Vagina (tissue), 2 donors: Measurements from ENCODE around the gene CDHR3. TPM values are rescaled to one million over a fixed set of nuclear protein-coding genes. Genes with fewer than 3 reads are reported as not detected.

ENCODE experiments used
- DNase-seq, 2 donors: peaks; one replicate each; pipeline ENCODE4 v3.0.0-alpha.2; 2017; ENCODE audit errors: extremely low spot score in 2 of 2
- H3K27ac ChIP-seq: fragments of 200-600 bp; sonication (generic); one replicate; pipeline ENCODE4 v1.5.1; 2019
- H3K27me3 ChIP-seq: fragments of 200-600 bp; sonication (generic); one replicate; pipeline ENCODE4 v1.5.1; 2019
- H3K36me3 ChIP-seq, 2 donors: fragments of 200-600 bp; sonication (generic); one replicate each; pipeline ENCODE4 v1.5.1; 2017 to 2019
- H3K4me1 ChIP-seq: fragments of 200-600 bp; sonication (generic); one replicate; pipeline ENCODE4 v1.5.1; 2019
- H3K4me3 ChIP-seq, 2 donors: fragments of 200-600 bp; sonication (generic); 1 replicate in 1 of 2; 2 replicates in 1 of 2; pipeline ENCODE4 v1.5.1; 2016 to 2019
- H3K9me3 ChIP-seq: fragments of 200-600 bp; sonication (generic); one replicate; pipeline ENCODE4 v1.5.1; 2019
- POLR2A ChIP-seq, 2 donors: fragments of 450-650 bp; IDR thresholded peaks; one replicate each; pipeline ENCODE4 v1.6.1; 2017; ENCODE audit warnings: antibody characterized with exemption in 2 of 2, mild to moderate bottlenecking in 2 of 2, moderate library complexity in 2 of 2
- POLR2AphosphoS5 ChIP-seq, 2 donors: sonication (generic); formaldehyde crosslinking; IDR thresholded peaks; one replicate each; pipeline ENCODE4 v1.9.0; 2017; ENCODE audit warnings: antibody characterized with exemption in 2 of 2, mild to moderate bottlenecking in 2 of 2, low read depth in 1 of 2; ENCODE audit not compliant: insufficient read depth in 1 of 2
- intact Hi-C: fragments of 100-400 bp; cut with DNase I; formaldehyde crosslinking; loops from one replicate; pipeline ENCODE4 v1.15.1; 2023
- total RNA-seq: library from RNA; depleted of rRNA; stranded (reverse); fragments of >200 nt; gene quantifications from one replicate; pipeline ENCODE4 v1.2.3, GENCODE V29; 2016
- TF ChIP-seq, protein P1 (sequence below), 3 experiments: fragments of 450-650 bp in 2 of 3; fragments of 200-600 bp in 1 of 3; sonication (generic) in 1 of 3; IDR thresholded peaks; one replicate each; pipeline ENCODE4 v1.5.1; 2017 to 2019; ENCODE audit warnings: antibody characterized with exemption in 3 of 3, mild to moderate bottlenecking in 2 of 3, moderate library complexity in 2 of 3

Gene CDHR3
- total RNA-seq, 1 donor from 2014 or later = 8.8 TPM

DNA sequence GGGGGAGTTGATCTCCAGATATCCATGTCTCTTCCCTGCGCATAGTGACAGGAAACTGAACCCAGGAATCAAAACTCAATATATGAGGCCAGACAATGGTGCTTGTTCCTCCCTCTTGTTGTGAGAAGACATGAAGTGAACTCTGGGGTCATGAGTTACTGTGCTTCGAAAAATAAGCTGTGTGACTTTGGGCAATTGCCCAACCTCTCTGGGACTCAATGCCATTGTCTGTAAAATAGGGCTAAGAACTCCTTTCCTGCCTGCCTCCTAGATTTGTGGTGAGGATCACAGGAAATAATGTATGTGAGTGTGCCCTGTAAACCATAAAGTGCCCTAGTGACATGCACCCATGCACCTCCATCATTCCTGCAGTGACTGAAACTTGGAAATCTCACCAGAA lies 100.6 kb downstream of the CDHR3 start:
- TF ChIP-seq, protein P1, sequence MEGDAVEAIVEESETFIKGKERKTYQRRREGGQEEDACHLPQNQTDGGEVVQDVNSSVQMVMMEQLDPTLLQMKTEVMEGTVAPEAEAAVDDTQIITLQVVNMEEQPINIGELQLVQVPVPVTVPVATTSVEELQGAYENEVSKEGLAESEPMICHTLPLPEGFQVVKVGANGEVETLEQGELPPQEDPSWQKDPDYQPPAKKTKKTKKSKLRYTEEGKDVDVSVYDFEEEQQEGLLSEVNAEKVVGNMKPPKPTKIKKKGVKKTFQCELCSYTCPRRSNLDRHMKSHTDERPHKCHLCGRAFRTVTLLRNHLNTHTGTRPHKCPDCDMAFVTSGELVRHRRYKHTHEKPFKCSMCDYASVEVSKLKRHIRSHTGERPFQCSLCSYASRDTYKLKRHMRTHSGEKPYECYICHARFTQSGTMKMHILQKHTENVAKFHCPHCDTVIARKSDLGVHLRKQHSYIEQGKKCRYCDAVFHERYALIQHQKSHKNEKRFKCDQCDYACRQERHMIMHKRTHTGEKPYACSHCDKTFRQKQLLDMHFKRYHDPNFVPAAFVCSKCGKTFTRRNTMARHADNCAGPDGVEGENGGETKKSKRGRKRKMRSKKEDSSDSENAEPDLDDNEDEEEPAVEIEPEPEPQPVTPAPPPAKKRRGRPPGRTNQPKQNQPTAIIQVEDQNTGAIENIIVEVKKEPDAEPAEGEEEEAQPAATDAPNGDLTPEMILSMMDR (IDR thresholded peaks at IDR 0.05) = no peak
- TF ChIP-seq POLR2A (IDR thresholded peaks at IDR 0.05) = no peak
- no peak for TF ChIP-seq POLR2AphosphoS5 (IDR thresholded peaks at IDR 0.05; ENCODE audit: insufficient read depth in 1 of 2, low read depth in 1 of 2)
- peak overlapping the region; percentile 84 for H3K27ac ChIP-seq
- H3K9me3 ChIP-seq = no peaks in the 10 kb centered on the region
- peaks cover 52% of the 10 kb centered on the region for H3K4me1 ChIP-seq
- H3K4me3 ChIP-seq = no peak overlapping the region
- intact Hi-C loops = no loop called here
- no peaks in the 10 kb centered on the region for H3K27me3 ChIP-seq
- H3K36me3 ChIP-seq = no peaks in the 10 kb centered on the region
- DNase-seq = no peak

DNA sequence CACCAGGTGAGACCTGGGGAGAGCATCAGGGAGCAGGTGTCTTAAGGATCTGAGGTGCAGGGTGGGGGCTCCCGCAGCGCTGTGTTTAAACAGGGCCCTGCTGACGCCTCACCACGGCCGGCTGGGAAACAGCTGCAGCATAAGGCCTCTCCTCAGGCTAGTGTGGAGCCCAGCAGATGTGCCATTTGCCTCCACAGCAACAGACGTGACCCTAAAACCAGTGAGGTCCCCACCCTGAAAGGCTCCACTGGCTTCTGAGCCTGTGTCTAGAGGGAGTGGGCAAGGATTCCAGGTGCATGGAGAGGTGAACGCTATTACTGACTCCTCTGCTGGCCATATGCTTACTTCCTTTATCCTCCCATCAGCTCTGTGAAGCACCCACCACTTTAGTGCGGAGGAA lies 101.3 kb downstream of the CDHR3 start:
- peak in 1 of 2 donors; percentile 52 for DNase-seq
- H3K4me3 ChIP-seq = no peak overlapping the region
- no peaks in the 10 kb centered on the region for H3K9me3 ChIP-seq
- no peaks in the 10 kb centered on the region for H3K27me3 ChIP-seq
- TF ChIP-seq POLR2A (IDR thresholded peaks at IDR 0.05) = no peak
- TF ChIP-seq, protein P1 (IDR thresholded peaks at IDR 0.05) = no peak
- H3K36me3 ChIP-seq = no peaks in the 10 kb centered on the region
- peaks cover 53% of the 10 kb centered on the region for H3K4me1 ChIP-seq
- peak overlapping the region; percentile 84 for H3K27ac ChIP-seq
- intact Hi-C loops = no loop called here

DNA sequence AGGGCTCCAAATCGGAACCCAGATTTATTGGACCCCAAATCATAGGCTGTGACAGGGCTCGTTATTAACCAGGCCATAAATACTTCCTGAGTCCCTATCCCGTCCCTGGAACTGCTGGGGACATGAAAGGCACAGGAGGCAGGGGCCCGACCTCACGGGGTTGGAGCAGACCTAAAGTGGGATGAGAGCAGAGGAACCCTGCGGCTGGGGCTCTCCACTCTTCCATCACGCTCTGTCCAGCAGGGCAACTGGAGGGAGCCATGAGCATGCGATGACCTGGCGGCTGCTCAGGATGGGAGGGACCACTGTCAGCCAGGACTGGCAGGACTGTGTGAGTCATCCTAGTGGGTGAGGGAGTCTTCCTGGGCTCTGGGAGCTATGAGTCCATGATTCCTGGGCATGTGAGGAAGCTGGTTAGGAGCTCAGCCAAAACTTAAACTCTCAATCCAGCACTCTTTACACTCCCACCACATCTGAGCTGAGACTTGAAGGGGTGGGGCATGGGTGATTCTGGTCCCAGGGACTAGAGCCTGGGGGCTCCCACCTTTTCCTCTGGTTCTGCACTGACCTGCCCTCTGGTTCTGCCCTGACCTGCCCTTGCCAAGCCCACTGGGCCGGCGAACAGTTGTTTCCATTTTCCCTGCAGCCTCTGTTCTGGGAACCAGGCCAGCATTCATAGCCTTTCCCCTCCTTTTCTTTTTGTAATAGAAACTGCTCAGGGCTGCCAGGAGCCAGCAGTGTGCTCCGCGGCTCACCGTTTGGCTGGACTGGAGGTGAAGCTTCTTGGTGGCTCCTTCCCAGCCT lies 101.9 kb downstream of the CDHR3 start:
- H3K27ac ChIP-seq = peak overlapping the region; percentile 84
- intact Hi-C loops = loop anchor here (5.0 kb wide), 1 partner anchor 47 kb away; the partner anchor contains the start of gene SYPL1
- H3K4me3 ChIP-seq = peak overlapping the region; percentile 7 to 26
- peak; percentile 92 to 97 for DNase-seq
- H3K36me3 ChIP-seq = no peaks in the 10 kb centered on the region
- H3K9me3 ChIP-seq = no peaks in the 10 kb centered on the region
- H3K4me1 ChIP-seq = peaks cover 59% of the 10 kb centered on the region
- no peak for TF ChIP-seq POLR2A (IDR thresholded peaks at IDR 0.05)
- TF ChIP-seq POLR2AphosphoS5 (IDR thresholded peaks at IDR 0.05; ENCODE audit: insufficient read depth in 1 of 2, low read depth in 1 of 2) = peak; percentile 75 to 80
- H3K27me3 ChIP-seq = no peaks in the 10 kb centered on the region

DNA sequence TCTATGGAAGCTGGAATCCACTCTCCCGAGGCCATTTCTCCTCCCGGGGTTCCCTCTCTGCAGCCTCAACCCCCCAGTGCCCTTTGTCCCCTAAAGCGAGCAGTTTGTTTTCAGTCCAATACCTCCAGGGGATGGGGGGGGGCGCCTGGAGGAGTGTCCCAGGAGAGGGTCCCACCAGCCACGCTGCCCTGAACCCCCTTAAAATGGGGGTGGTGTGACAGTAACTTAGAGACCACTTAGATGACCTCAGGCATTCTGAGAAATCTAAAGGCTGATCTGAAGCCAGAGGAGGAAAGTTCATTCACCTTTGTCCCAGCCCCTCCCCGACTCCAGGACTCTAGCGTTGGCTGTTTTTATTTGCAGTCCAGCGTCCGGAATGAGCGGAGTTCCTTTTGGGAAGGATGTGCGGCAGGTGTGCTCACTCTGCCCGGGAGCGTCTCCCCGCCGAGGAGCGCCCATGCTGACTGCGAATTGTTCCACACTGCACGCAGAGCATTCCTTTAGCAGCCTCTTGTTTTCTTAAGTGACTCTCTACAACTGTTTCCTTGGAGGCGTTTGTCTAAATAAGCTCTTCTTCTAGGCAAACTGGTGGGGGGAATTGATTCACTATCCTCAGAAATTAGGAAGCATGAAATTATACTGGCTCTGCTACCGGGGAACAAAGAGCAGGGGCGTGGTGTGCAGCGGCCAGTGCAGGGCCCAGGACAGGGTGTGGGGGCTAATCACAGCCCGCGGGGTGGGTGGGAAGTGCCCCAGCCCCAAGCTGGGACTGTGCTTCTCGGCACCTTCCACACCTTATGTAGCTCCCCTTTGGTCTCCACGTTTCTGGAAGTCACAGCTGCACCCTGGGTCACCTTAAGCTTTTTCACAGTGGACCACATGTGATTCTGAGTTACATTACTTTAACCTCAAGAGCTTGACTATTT lies 102.8 kb downstream of the CDHR3 start:
- Histone ChIP-seq H3K4me1 (peaks cover 68% of the 10 kb centered on the region), H3K9me3 (no peaks in the 10 kb centered on the region), H3K27me3 (no peaks in the 10 kb centered on the region), H3K27ac (peak overlapping the region; percentile 84), H3K36me3 (no peaks in the 10 kb centered on the region), H3K4me3 (peak overlapping the region; percentile 7 to 26)
- TF ChIP-seq, protein P1 (IDR thresholded peaks at IDR 0.05) = no peak
- no peak for TF ChIP-seq POLR2A (IDR thresholded peaks at IDR 0.05)
- TF ChIP-seq POLR2AphosphoS5 (IDR thresholded peaks at IDR 0.05; ENCODE audit: insufficient read depth in 1 of 2, low read depth in 1 of 2) = no peak
- peak in 1 of 2 donors; percentile 61 for DNase-seq
- intact Hi-C loops = loop anchor here (5.0 kb wide), 1 partner anchor 46 kb away; the partner anchor contains the start of gene SYPL1

DNA sequence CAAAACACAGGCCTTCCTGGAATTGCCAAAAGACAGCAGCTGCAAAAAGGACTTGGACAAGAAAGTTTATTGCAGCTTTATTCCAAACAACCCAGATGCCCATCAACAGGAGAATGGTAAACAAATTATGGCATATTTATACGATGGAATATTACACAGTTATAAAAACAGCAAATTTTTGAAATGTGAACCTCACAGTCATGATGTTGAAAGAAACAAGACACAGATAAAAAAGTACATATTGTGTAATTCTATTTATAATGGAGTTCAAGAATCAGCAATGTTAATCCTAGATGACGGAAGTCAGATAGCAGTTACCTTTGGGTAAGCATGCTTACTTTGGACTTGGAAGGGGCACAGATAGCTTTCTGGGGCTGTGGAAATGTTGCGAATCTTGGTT lies 104.6 kb downstream of the CDHR3 start:
- no peak for DNase-seq
- H3K4me3 ChIP-seq = no peak overlapping the region
- peak overlapping the region; percentile 63 for H3K27ac ChIP-seq
- peaks cover 82% of the 10 kb centered on the region for H3K4me1 ChIP-seq
- H3K36me3 ChIP-seq = no peaks in the 10 kb centered on the region
- TF ChIP-seq POLR2AphosphoS5 (IDR thresholded peaks at IDR 0.05; ENCODE audit: insufficient read depth in 1 of 2, low read depth in 1 of 2) = no peak
- TF ChIP-seq, protein P1 (IDR thresholded peaks at IDR 0.05) = no peak
- no peak for TF ChIP-seq POLR2A (IDR thresholded peaks at IDR 0.05)
- no peaks in the 10 kb centered on the region for H3K27me3 ChIP-seq
- no peaks in the 10 kb centered on the region for H3K9me3 ChIP-seq
- intact Hi-C loops = loop anchor here (5.0 kb wide), 1 partner anchor 45 kb away; the partner anchor contains the start of gene SYPL1
